Measurements from ENCODE around the gene C22orf39.

DNA sequence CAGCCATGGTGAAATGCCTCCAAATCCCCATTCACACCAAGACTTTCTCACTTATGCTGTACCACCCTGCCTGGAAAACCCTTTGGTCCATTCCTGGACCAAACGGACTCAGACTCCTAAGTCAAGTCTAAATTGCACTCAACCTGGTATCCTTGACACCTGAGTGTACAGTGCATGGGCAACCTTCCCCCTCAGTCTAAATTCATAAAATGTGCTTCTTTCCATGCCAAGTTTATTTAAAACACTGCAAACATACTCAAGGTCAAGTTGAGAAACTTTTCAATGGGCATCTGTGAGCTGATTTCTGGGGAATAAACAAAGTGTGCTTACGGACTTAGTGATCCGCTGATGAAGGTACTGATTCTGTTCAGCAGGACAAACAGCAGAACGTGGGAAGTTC lies 42.4 kb downstream of the C22orf39 start:
- TF ChIP-seq, protein P1, sequence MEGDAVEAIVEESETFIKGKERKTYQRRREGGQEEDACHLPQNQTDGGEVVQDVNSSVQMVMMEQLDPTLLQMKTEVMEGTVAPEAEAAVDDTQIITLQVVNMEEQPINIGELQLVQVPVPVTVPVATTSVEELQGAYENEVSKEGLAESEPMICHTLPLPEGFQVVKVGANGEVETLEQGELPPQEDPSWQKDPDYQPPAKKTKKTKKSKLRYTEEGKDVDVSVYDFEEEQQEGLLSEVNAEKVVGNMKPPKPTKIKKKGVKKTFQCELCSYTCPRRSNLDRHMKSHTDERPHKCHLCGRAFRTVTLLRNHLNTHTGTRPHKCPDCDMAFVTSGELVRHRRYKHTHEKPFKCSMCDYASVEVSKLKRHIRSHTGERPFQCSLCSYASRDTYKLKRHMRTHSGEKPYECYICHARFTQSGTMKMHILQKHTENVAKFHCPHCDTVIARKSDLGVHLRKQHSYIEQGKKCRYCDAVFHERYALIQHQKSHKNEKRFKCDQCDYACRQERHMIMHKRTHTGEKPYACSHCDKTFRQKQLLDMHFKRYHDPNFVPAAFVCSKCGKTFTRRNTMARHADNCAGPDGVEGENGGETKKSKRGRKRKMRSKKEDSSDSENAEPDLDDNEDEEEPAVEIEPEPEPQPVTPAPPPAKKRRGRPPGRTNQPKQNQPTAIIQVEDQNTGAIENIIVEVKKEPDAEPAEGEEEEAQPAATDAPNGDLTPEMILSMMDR (IDR thresholded peaks at IDR 0.05) = no peak
- TF ChIP-seq POLR2A (IDR thresholded peaks at IDR 0.05) = no peak

All from Peyer's patch (tissue), 4 donors.